Measurements from ENCODE around the gene DAAM1. TPM values are rescaled to one million over a fixed set of nuclear protein-coding genes. Genes with fewer than 3 reads are reported as not detected.
A peak's percentile ranks its signal among the peaks of the same experiment; 100 is the strongest.

DAAM1 gene
- total RNA-seq, 1 experiment from 2014 or later: 17.6 TPM

GRCh38 chr14:59177262-59177661 is 11.2 kb upstream of the DAAM1 start:
- H3K9me3 ChIP-seq (replicated peaks): no peaks in the 10 kb centered on the region
- H3K36me3 ChIP-seq: no peaks in the 10 kb centered on the region
- no peak overlapping the region for H3K27ac ChIP-seq
- no peak for DNase-seq
- H3K4me3 ChIP-seq: no peak overlapping the region
- H3K4me1 ChIP-seq: peaks cover 5% of the 10 kb centered on the region; the same call in 1 of the 2 replicates
- H3K27me3 ChIP-seq: no peaks in the 10 kb centered on the region

DNA sequence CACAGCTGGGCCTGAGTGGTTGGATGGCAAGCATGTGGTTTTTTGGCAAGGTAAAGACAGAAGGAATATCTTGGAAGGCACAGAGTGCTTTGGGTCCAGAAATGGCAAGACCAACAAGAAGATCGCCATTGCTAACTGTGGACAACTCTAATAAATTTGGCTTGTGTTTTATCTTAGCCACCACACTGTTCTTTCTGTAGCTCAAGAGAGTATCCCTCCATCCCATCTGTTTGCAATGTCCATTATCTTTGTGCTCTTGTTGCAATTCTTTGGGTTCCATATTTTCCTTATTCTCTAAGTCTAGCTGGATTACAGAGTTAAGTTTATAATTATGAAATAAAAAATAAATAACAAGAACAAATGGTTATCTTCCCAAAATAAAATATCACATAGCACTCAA is 6.7 kb upstream of the DAAM1 start:
- H3K4me1 ChIP-seq: peaks cover 3% of the 10 kb centered on the region; the same call in 1 of the 2 replicates
- no peak for DNase-seq
- H3K36me3 ChIP-seq: no peaks in the 10 kb centered on the region
- H3K4me3 ChIP-seq: no peak overlapping the region
- H3K9me3 ChIP-seq (replicated peaks): no peaks in the 10 kb centered on the region
- no peak overlapping the region for H3K27ac ChIP-seq
- no peaks in the 10 kb centered on the region for H3K27me3 ChIP-seq

DNA sequence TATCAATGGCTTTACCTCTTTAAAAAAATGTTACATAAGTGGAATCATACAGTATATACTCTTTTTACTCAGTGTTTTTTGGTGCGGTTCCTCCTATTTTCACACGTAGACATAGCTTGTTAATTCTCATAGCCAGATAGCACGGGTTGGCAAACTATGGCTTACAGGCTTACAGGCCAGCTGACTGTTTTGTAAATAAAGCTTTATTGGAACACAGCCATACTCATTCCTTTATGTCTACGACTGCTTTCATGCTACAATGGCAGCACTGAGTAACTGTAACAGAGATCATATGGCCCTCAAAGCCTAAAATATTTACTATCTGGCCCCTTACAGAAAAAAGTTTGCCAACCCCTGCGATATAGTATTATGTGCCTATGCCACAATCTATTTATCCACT is 5.8 kb upstream of the DAAM1 start:
- Histone ChIP-seq H3K4me1 (peaks cover 7% of the 10 kb centered on the region; the same call in 1 of the 2 replicates), H3K4me3 (no peak overlapping the region), H3K36me3 (no peaks in the 10 kb centered on the region), H3K9me3 (replicated peaks) (no peaks in the 10 kb centered on the region), H3K27me3 (no peaks in the 10 kb centered on the region), H3K27ac (no peak overlapping the region)
- DNase-seq: no peak

GRCh38 chr14:59183150-59183549 is 5.3 kb upstream of the DAAM1 start:
- no peak overlapping the region for H3K4me3 ChIP-seq

GRCh38 chr14:59184396-59184795 is 4.1 kb upstream of the DAAM1 start:
- no peak for DNase-seq
- Histone ChIP-seq H3K27me3 (no peaks in the 10 kb centered on the region), H3K4me3 (no peak overlapping the region), H3K27ac (no peak overlapping the region), H3K36me3 (no peaks in the 10 kb centered on the region), H3K9me3 (replicated peaks) (no peaks in the 10 kb centered on the region), H3K4me1 (peaks cover 7% of the 10 kb centered on the region; the same call in 1 of the 2 replicates)

More at GRCh38 chr14:59183150-59183549, 5.3 kb upstream of the DAAM1 start:
- no peaks in the 10 kb centered on the region for H3K27me3 ChIP-seq
- no peak for DNase-seq
- no peak overlapping the region for H3K27ac ChIP-seq
- peaks cover 7% of the 10 kb centered on the region; the same call in 1 of the 2 replicates for H3K4me1 ChIP-seq
- no peaks in the 10 kb centered on the region for H3K9me3 ChIP-seq (replicated peaks)
- no peaks in the 10 kb centered on the region for H3K36me3 ChIP-seq

DNA sequence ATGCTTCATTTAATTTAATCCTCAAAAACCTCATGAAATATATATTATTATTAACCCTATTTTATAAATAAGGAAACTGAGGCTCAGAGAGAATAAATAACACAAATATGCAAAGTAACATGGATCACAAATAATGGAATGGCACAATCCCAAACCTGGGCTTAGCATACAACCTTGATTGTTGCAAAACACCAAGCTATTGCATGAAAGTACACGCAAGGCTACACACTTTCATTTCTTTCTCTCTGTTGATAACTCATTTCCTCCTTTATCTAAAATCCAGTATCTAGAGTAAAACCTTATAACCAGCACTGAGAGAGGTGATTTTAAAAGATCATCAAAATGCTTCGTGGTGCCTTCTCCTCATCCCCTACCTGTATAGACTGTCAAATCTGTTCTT is 2.8 kb upstream of the DAAM1 start:
- DNase-seq: no peak
- Histone ChIP-seq H3K4me3 (no peak overlapping the region), H3K4me1 (peaks cover 6% of the 10 kb centered on the region), H3K36me3 (no peaks in the 10 kb centered on the region), H3K27ac (no peak overlapping the region), H3K27me3 (no peaks in the 10 kb centered on the region), H3K9me3 (replicated peaks) (no peaks in the 10 kb centered on the region)

DNA sequence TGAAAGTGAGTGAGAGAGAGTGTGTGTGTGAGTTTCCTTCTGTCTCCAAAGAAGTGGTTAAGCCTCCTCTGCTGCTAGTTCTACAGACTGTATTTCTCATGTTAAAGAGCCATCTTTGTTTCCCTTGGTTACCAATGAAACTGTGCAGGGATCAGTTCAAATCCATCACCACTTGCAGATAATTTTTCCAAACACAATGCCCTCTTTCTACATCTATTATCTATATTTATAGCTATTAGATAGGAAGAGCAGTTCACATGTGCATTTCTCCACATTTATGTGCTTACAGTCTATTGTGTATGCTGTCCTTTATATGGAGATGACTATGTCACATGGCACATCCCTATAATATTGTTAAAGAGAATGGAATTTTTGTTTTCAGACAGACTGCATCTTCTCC is 2.2 kb upstream of the DAAM1 start:
- Histone ChIP-seq H3K9me3 (replicated peaks) (no peaks in the 10 kb centered on the region), H3K27me3 (no peaks in the 10 kb centered on the region), H3K4me3 (no peak overlapping the region), H3K36me3 (no peaks in the 10 kb centered on the region), H3K4me1 (peaks cover 10% of the 10 kb centered on the region), H3K27ac (no peak overlapping the region)
- no peak for DNase-seq

- H3K4me1 ChIP-seq: peaks cover 14% of the 10 kb centered on the region
- H3K9me3 ChIP-seq (replicated peaks): no peaks in the 10 kb centered on the region
- H3K27me3 ChIP-seq: no peaks in the 10 kb centered on the region
- no peak overlapping the region for H3K27ac ChIP-seq
- DNase-seq: no peak
- H3K36me3 ChIP-seq: no peaks in the 10 kb centered on the region
- peak overlapping the region; percentile 76 for H3K4me3 ChIP-seq
Observed at GRCh38 chr14:59187118-59187517, 1.3 kb upstream of the DAAM1 start.

DNA sequence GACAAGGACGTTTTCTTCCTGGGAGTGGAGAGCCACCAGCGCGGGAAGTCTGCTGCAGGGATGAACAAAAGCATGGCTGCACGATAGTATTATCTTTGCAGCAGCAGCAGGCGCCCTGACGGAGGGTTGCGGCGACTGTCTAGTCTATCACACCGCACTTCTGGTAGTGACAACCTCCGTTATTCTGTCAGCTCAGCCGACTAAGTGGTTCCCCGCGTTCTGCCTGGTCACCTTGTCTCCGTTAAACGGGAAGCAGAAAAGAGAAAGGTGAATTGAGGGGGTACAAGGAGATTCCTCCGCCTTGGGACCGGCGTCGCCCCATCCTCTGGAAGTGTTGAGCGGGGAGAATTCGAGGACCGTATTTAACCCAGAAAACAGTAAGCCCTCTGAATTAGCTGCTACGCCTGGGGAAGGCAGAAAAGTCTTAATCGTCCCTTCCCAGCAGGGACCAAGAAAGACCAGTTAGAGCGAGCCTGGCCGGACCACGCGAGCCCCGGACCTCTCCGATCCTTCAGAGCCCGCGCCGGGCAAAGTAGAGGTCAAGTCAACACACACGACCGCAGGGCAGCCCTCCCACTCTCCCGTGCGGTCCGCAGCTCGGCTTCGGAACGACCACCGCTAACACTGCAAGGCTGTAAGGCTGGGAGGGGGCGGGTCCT is 536 bp upstream of the DAAM1 start:
- peak overlapping the region; percentile 76 for H3K4me3 ChIP-seq
- H3K27ac ChIP-seq: peak overlapping the region; percentile 62
- H3K4me1 ChIP-seq: peaks cover 18% of the 10 kb centered on the region
- DNase-seq: peak in 1 of 2 experiments; percentile 44
- H3K27me3 ChIP-seq: no peaks in the 10 kb centered on the region
- H3K36me3 ChIP-seq: no peaks in the 10 kb centered on the region
- no peaks in the 10 kb centered on the region for H3K9me3 ChIP-seq (replicated peaks)

- Histone ChIP-seq H3K4me1 (peaks cover 18% of the 10 kb centered on the region), H3K36me3 (no peaks in the 10 kb centered on the region), H3K27me3 (no peaks in the 10 kb centered on the region), H3K27ac (peak overlapping the region; percentile 93), H3K9me3 (replicated peaks) (no peaks in the 10 kb centered on the region), H3K4me3 (peak overlapping the region; percentile 76)
- peak; percentile 50 to 56 for DNase-seq
Observed at GRCh38 chr14:59189091-59189785, 771 bp downstream of the DAAM1 start.

- Histone ChIP-seq H3K9me3 (replicated peaks) (no peaks in the 10 kb centered on the region), H3K4me3 (peak overlapping the region; percentile 76), H3K27ac (peak overlapping the region; percentile 93), H3K27me3 (no peaks in the 10 kb centered on the region), H3K4me1 (peaks cover 18% of the 10 kb centered on the region), H3K36me3 (no peaks in the 10 kb centered on the region)
- peak; percentile 94 for DNase-seq
Observed at GRCh38 chr14:59189786-59190368, 1.4 kb downstream of the DAAM1 start.

DNA sequence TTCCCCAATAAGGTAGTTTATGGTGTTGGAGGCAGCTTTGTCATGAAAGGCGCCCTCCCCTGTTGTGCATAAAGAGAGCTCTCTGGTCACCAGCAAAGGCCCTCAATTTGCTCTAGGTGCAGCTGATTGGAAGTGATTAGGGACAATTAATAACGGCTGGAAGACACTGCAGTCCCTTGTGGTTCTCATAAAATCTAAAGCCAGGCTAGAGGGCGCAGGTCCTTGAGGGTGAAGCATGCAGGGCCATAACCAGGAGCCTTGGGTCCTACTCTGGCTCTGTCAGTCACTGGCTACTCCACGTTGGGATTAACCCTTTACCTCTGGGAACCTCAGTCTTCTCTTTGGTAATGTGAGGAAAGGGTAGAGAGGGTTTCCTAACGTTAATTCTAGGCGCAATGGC is 1.9 kb downstream of the DAAM1 start:
- no peaks in the 10 kb centered on the region for H3K27me3 ChIP-seq
- H3K9me3 ChIP-seq (replicated peaks): no peaks in the 10 kb centered on the region
- H3K36me3 ChIP-seq: no peaks in the 10 kb centered on the region
- H3K27ac ChIP-seq: peak overlapping the region; percentile 93
- DNase-seq: peak in 1 of 2 experiments; percentile 48
- H3K4me3 ChIP-seq: peak overlapping the region; percentile 76
- H3K4me1 ChIP-seq: peaks cover 18% of the 10 kb centered on the region

DNA sequence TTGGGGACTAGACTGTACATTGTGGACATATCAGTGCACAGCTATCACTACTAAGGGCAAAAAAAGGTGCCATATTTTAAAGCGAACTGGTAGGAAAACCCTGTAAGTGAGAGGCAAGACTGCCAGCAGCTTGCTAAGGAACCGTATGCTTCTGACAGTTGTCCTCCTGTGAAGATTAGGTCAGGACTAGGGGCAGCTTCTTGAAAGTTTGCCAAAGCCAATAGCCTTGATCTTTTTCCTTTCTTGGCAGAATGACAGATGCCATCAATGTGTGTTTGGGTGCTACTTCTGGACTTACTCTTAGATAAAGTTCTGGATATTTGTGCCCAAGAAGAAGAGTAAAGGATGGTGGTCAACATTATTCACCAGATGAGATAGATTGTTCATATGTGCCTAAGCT is 7.4 kb downstream of the DAAM1 start:
- H3K27ac ChIP-seq: no peak overlapping the region
- H3K9me3 ChIP-seq (replicated peaks): no peaks in the 10 kb centered on the region
- peaks cover 9% of the 10 kb centered on the region for H3K4me1 ChIP-seq
- H3K36me3 ChIP-seq: no peaks in the 10 kb centered on the region
- DNase-seq: no peak
- no peaks in the 10 kb centered on the region for H3K27me3 ChIP-seq
- no peak overlapping the region for H3K4me3 ChIP-seq

- no peaks in the 10 kb centered on the region for H3K9me3 ChIP-seq (replicated peaks)
- no peak for DNase-seq
- H3K4me1 ChIP-seq: no peaks in the 10 kb centered on the region
- no peaks in the 10 kb centered on the region for H3K36me3 ChIP-seq
- H3K27me3 ChIP-seq: no peaks in the 10 kb centered on the region
- no peak overlapping the region for H3K4me3 ChIP-seq
- no peak overlapping the region for H3K27ac ChIP-seq
Observed at GRCh38 chr14:59197695-59198262, 9.3 kb downstream of the DAAM1 start.

DNA sequence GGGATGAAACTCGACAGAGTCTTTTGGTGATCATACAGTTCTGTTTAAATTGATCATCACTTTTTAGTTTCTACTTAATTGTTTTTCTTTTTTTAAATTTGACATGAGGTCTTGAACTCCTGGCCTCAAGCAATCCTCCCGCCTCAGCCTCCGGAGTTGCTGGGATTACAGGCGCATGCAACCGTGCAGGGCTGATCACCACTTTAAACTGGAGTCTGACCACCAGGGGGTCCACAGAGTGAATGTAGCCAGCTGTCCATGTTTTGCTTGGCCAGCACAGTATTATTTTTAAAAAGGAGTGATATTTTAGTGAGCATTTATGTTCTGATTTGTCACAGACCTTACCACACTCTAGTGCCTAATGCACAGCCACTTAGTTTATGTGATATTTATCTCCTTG is 10.7 kb downstream of the DAAM1 start:
- H3K4me3 ChIP-seq: no peak overlapping the region
- DNase-seq: peak in 1 of 2 experiments; percentile 26

More for the DNA sequence above, 10.7 kb downstream of the DAAM1 start:
- H3K27ac ChIP-seq: no peak overlapping the region
- no peaks in the 10 kb centered on the region for H3K27me3 ChIP-seq
- H3K4me1 ChIP-seq: no peaks in the 10 kb centered on the region
- H3K36me3 ChIP-seq: no peaks in the 10 kb centered on the region
- H3K9me3 ChIP-seq (replicated peaks): no peaks in the 10 kb centered on the region

All from SJCRH30 (cell line).